H1 (cell line): ENCODE results near the gene PPP1R12C. TPM values are rescaled to one million over a fixed set of nuclear protein-coding genes. Genes with fewer than 3 reads are reported as not detected.
A peak's percentile ranks its signal among the peaks of the same experiment; 100 is the strongest.

Experiments used
- CTCF ChIA-PET: fragments of 300-600 bp; sonication (Branson Sonifier 250); formaldehyde crosslinking; loops from one replicate; lab custom pipeline; 2021; ENCODE audit not compliant: partially characterized antibody; lab: Charles Lee
- POLR2A ChIA-PET: fragments of 300-600 bp; sonication (Branson Sonifier 250); formaldehyde crosslinking; loops from one replicate; lab custom pipeline; 2021; ENCODE audit warnings: inconsistent platforms; ENCODE audit not compliant: partially characterized antibody; lab: Charles Lee
- DNase-seq, 2 experiments: peaks; one replicate each; pipeline versions ENCODE4 v3.0.0 to v3.0.0-alpha.2; 2010 to 2022; ENCODE audit warnings: low spot score in 2 of 2, low read depth in 1 of 2, mixed read lengths in 1 of 2
- FAIRE-seq: peaks from 2 replicates; lab custom pipeline; 2011; peaks lifted over from hg19 to GRCh38; lab: Jason Lieb, UNC
- H2AFZ ChIP-seq: 2 replicates; pipeline ENCODE4 v1.8.1; 2012; ENCODE audit warnings: low read length, inconsistent platforms
- H2AK5ac ChIP-seq: 2 replicates; pipeline ENCODE4 v1.6.1; 2013; ENCODE audit warnings: low read depth, low read length
- H2BK120ac ChIP-seq: replicated peaks from 2 replicates; pipeline ENCODE3; 2013; ENCODE audit warnings: low read depth, low read length, inconsistent platforms
- H2BK12ac ChIP-seq: 2 replicates; pipeline ENCODE4 v1.6.1; 2013; ENCODE audit warnings: low read depth, low read length
- H2BK15ac ChIP-seq: 2 replicates; pipeline ENCODE4 v1.6.1; 2013; ENCODE audit warnings: low read length
- H2BK20ac ChIP-seq: 2 replicates; pipeline ENCODE4 v1.6.1; 2013; ENCODE audit warnings: low read length
- H2BK5ac ChIP-seq: 2 replicates; pipeline ENCODE4 v1.6.1; 2013; ENCODE audit warnings: low read depth, low read length
- H3K14ac ChIP-seq: 2 replicates; pipeline ENCODE4 v1.6.1; 2013; ENCODE audit warnings: inconsistent platforms; ENCODE audit not compliant: insufficient read length
- H3K18ac ChIP-seq: 2 replicates; pipeline ENCODE4 v1.6.1; 2013; ENCODE audit warnings: low read length; ENCODE audit errors: extremely low read depth
- H3K23ac ChIP-seq: 2 replicates; pipeline ENCODE4 v1.6.1; 2013; ENCODE audit warnings: inconsistent platforms; ENCODE audit not compliant: insufficient read length
- H3K23me2 ChIP-seq: 2 replicates; pipeline ENCODE4 v1.6.1; 2013; ENCODE audit warnings: low read depth, low read length
- H3K27ac ChIP-seq: 2 replicates; pipeline ENCODE4 v1.6.1; 2011; ENCODE audit warnings: low read depth, low read length, inconsistent platforms
- H3K27me3 ChIP-seq, 4 experiments: replicated peaks in 1 of 4; 1 replicate in 1 of 4; 2 replicates in 3 of 4; pipeline versions ENCODE4 v1.6.1 to v1.8.1; 2011 to 2013; ENCODE audit warnings: low read length in 3 of 4, mild to moderate bottlenecking in 3 of 4, inconsistent platforms in 2 of 4, mixed read lengths in 2 of 4, moderate library complexity in 1 of 4; ENCODE audit not compliant: control insufficient read depth in 3 of 4, insufficient read depth in 3 of 4; ENCODE audit errors: extremely low read depth in 1 of 4
- H3K36me3 ChIP-seq, 4 experiments: 2 replicates each; pipeline versions ENCODE4 v1.6.1 to v1.8.1; 2011 to 2013; ENCODE audit warnings: mild to moderate bottlenecking in 4 of 4, low read length in 3 of 4, moderate library complexity in 2 of 4, control low read depth in 1 of 4, inconsistent platforms in 1 of 4; ENCODE audit not compliant: insufficient read depth in 4 of 4, control insufficient read depth in 2 of 4
- H3K4ac ChIP-seq: replicated peaks from 2 replicates; pipeline ENCODE3; 2013; ENCODE audit warnings: low read length, low read depth, mixed read lengths, inconsistent platforms; ENCODE audit not compliant: insufficient read length
- H3K4me1 ChIP-seq, 4 experiments: replicated peaks in 1 of 4; 1 replicate in 1 of 4; 2 replicates in 3 of 4; pipeline versions ENCODE4 v1.6.1 to v1.8.1; 2011 to 2013; ENCODE audit warnings: low read length in 3 of 4, inconsistent platforms in 2 of 4, mixed read lengths in 1 of 4; ENCODE audit not compliant: insufficient read depth in 4 of 4, control insufficient read depth in 3 of 4
- H3K4me2 ChIP-seq, 2 experiments: 2 replicates each; pipeline versions ENCODE4 v1.6.1 to v1.8.1; 2011 to 2013; ENCODE audit warnings: low read depth in 2 of 2, low read length in 2 of 2, control low read depth in 1 of 2, inconsistent platforms in 1 of 2, mild to moderate bottlenecking in 1 of 2; ENCODE audit not compliant: insufficient read depth in 1 of 2
- H3K4me3 ChIP-seq, 4 experiments: fragments of 200-600, 300-600 bp in 1 of 4; sonication (generic), shearing (Covaris generic), sonication (Bioruptor Twin) in 1 of 4; 2 replicates each; pipeline versions ENCODE4 v1.5.1 to v1.8.1; 2011 to 2016; ENCODE audit warnings: low read length in 4 of 4, low read depth in 3 of 4, control low read depth in 2 of 4, inconsistent platforms in 2 of 4, mild to moderate bottlenecking in 2 of 4, mixed read lengths in 1 of 4, moderate library complexity in 1 of 4; ENCODE audit not compliant: insufficient read depth in 2 of 4; ENCODE audit errors: extremely low read depth in 1 of 4
- H3K56ac ChIP-seq: replicated peaks from 2 replicates; pipeline ENCODE3; 2013; ENCODE audit warnings: low read depth, mild to moderate bottlenecking, mixed read lengths, low read length, inconsistent platforms; ENCODE audit not compliant: insufficient read length
- H3K79me1 ChIP-seq: 2 replicates; pipeline ENCODE4 v1.6.1; 2013; ENCODE audit warnings: low read depth, low read length, control low read depth
- H3K79me2 ChIP-seq, 2 experiments: 2 replicates each; pipeline versions ENCODE4 v1.6.1 to v1.8.1; 2012 to 2013; ENCODE audit warnings: low read length in 2 of 2, mild to moderate bottlenecking in 2 of 2, inconsistent platforms in 1 of 2; ENCODE audit not compliant: insufficient read depth in 2 of 2, control insufficient read depth in 1 of 2
- H3K9ac ChIP-seq, 4 experiments: replicated peaks in 1 of 4; 1 replicate in 1 of 4; 2 replicates in 3 of 4; pipeline versions ENCODE4 v1.6.1 to v1.8.1; 2011 to 2013; ENCODE audit warnings: low read depth in 3 of 4, low read length in 3 of 4, control low read depth in 2 of 4, mild to moderate bottlenecking in 2 of 4, moderate library complexity in 2 of 4, inconsistent platforms in 1 of 4; ENCODE audit errors: extremely low read depth in 1 of 4
- H3K9me3 ChIP-seq, 2 experiments: 2 replicates each; pipeline versions ENCODE4 v1.6.1 to v1.8.1; 2012 to 2013; ENCODE audit warnings: mild to moderate bottlenecking in 2 of 2, moderate library complexity in 2 of 2, control low read depth in 1 of 2, inconsistent platforms in 1 of 2, low read depth in 1 of 2, low read length in 1 of 2, mixed read lengths in 1 of 2; ENCODE audit not compliant: insufficient read depth in 2 of 2
- H4K20me1 ChIP-seq, 2 experiments: replicated peaks in 1 of 2; 2 replicates each; pipeline versions ENCODE3 to v1.8.1; 2011 to 2013; ENCODE audit warnings: inconsistent platforms in 2 of 2, low read length in 2 of 2, mild to moderate bottlenecking in 1 of 2; ENCODE audit not compliant: insufficient read depth in 2 of 2, control insufficient read depth in 1 of 2
- H4K5ac ChIP-seq: 2 replicates; pipeline ENCODE4 v1.6.1; 2013; ENCODE audit warnings: low read length, low read depth, mixed read lengths, inconsistent platforms; ENCODE audit not compliant: insufficient read length
- H4K8ac ChIP-seq: 2 replicates; pipeline ENCODE4 v1.8.0; 2013; ENCODE audit warnings: mild to moderate bottlenecking, moderate library complexity, low read length, inconsistent platforms; ENCODE audit not compliant: insufficient read depth; ENCODE audit errors: extremely low read depth
- H4K91ac ChIP-seq: replicated peaks from 2 replicates; pipeline ENCODE3; 2013; ENCODE audit warnings: low read length, mixed read lengths, inconsistent platforms; ENCODE audit not compliant: insufficient read length
- CREB1 ChIP-seq: IDR thresholded peaks from 2 replicates; pipeline ENCODE4 v1.6.1; 2012; ENCODE audit warnings: inconsistent platforms
- CTCF ChIP-seq, 3 experiments: IDR thresholded peaks; 1 replicate in 2 of 3; 2 replicates in 1 of 3; pipeline versions ENCODE4 v1.5.1 to v1.6.1; 2011; ENCODE audit warnings: low read length in 3 of 3, mild to moderate bottlenecking in 3 of 3, inconsistent platforms in 2 of 3, low read depth in 1 of 3, moderate library complexity in 1 of 3; ENCODE audit not compliant: insufficient read depth in 1 of 3; ENCODE audit errors: control extremely low read depth in 1 of 3
- NANOG ChIP-seq: IDR thresholded peaks from 2 replicates; pipeline ENCODE4 v1.6.1; 2011; ENCODE audit warnings: low read length, low read depth, mild to moderate bottlenecking, inconsistent platforms; ENCODE audit not compliant: insufficient read depth, poor library complexity, severe bottlenecking
- PHF8 ChIP-seq: fragments of 200-600 bp; sonication (generic); conservative IDR thresholded peaks from 2 replicates; pipeline ENCODE4 v1.7.1; 2012; ENCODE audit warnings: low read depth, mild to moderate bottlenecking, inconsistent platforms, low read length, moderate library complexity
- RAD21 ChIP-seq, 2 experiments: IDR thresholded peaks in 1 of 2; conservative IDR thresholded peaks in 1 of 2; 2 replicates each; pipeline ENCODE4 v1.6.1; 2011; ENCODE audit warnings: low read depth in 2 of 2, low read length in 2 of 2, improper control_type of control experiment in 1 of 2, inconsistent platforms in 1 of 2, mild to moderate bottlenecking in 1 of 2, moderate library complexity in 1 of 2
- TCF12 ChIP-seq: IDR thresholded peaks from 2 replicates; pipeline ENCODE4 v1.6.1; 2011; ENCODE audit warnings: low read depth, mild to moderate bottlenecking, low read length
- WGBS, 2 experiments: shearing (Covaris generic) in 1 of 2; methylation state at CpG; one replicate each; pipeline versions ENCODE4 v1.1.6 to v1.1.7; 2013 to 2015; ENCODE audit warnings: low lambda C conversion rate in 2 of 2, mixed read lengths in 2 of 2, inconsistent platforms in 1 of 2, low coverage in 1 of 2, missing lambda C conversion rate in 1 of 2; ENCODE audit not compliant: insufficient replicate concordance in 2 of 2, insufficient coverage in 1 of 2, insufficient read length in 1 of 2; ENCODE audit errors: extremely low coverage in 1 of 2, missing lambda C conversion rate in 1 of 2; 5-methylcytosine and 5-hydroxymethylcytosine counted together
- polyA plus RNA-seq, 7 experiments: library from polyadenylated mRNA; depleted of rRNA in 3 of 7; stranded (reverse) in 5 of 7; unstranded in 2 of 7; fragments of >200 nt in 5 of 7; fragments of 200-250 nt in 2 of 7; gene quantifications; 1 replicate in 5 of 7; 2 replicates in 1 of 7; 4 replicates in 1 of 7; pipeline versions ENCODE4 v1.2.1 to v1.2.3, GENCODE V29; 2011 to 2013; ENCODE audit warnings: missing spikeins in 2 of 7, mixed read lengths in 2 of 7
- total RNA-seq: library from RNA; stranded (reverse); fragmentation: NEBNext Ultra II Directional; extraction: Animal tissue kit (Norgen Biotek cat#: 25700); gene quantifications from 2 replicates; pipeline ENCODE4 v1.2.1, GENCODE V29; 2021

The PPP1R12C gene
- total and polyA plus RNA-seq, 2 of the 8 experiments (the other 6 are each of a cell fraction or from before 2014, with no cell fraction given), result 31.7 to 71.5 TPM

- no peak overlapping the region for H3K4ac ChIP-seq
- FAIRE-seq, result no peak
- H3K14ac ChIP-seq, result no peak overlapping the region
- CTCF ChIA-PET, result interaction anchor here (0.7 to 2.5 kb wide), 8 partner anchors 8 to 1320 kb away, joined by 3 to 10 read pairs (median 3); no protein-coding TSS in a partner anchor
- no peak overlapping the region for H2AK5ac ChIP-seq
- no peak overlapping the region for H3K27ac ChIP-seq
- TF ChIP-seq NANOG, result no peak
- no peak for TF ChIP-seq PHF8
- TF ChIP-seq TCF12, result no peak
- TF ChIP-seq CTCF (IDR thresholded peaks at IDR 0.05; ENCODE audit: control extremely low read depth in 1 of 3, insufficient read depth in 1 of 3, low read depth in 1 of 3, low read length in 3 of 3), result peak in 1 of 3 experiments; percentile 37; a peak in 2 of 4 replicates
- TF ChIP-seq RAD21 (IDR thresholded peaks at IDR 0.05 in 1 of 2, conservative IDR thresholded peaks at IDR 0.05 in 1 of 2; ENCODE audit: low read depth in 2 of 2, low read length in 2 of 2), result peak; percentile 31 to 51; a peak in 2 of 4 replicates
- no peak for TF ChIP-seq CREB1
- H2BK5ac ChIP-seq, result no peak overlapping the region
- H3K9ac ChIP-seq, result no peak overlapping the region
- H3K79me2 ChIP-seq, result no peaks in the 10 kb centered on the region
- H4K5ac ChIP-seq, result no peak overlapping the region
- H3K36me3 ChIP-seq, result peaks cover 10 to 57% (median 31%) of the 10 kb centered on the region in 4 experiments
- no peaks in the 10 kb centered on the region; the same call in 1 of the 2 replicates for H3K23me2 ChIP-seq
- peaks cover 2% of the 10 kb centered on the region; the same call in 1 of the 2 replicates for H3K79me1 ChIP-seq
- no peak overlapping the region for H2AFZ ChIP-seq
- no peaks in the 10 kb centered on the region; a peak in 1 of 7 replicates for H3K27me3 ChIP-seq
- H3K4me1 ChIP-seq, result no peaks in the 10 kb centered on the region; a peak in 1 of 7 replicates
- H2BK15ac ChIP-seq, result no peak overlapping the region
- H2BK20ac ChIP-seq, result no peak overlapping the region
- no peak overlapping the region for H3K56ac ChIP-seq
- no peak overlapping the region for H3K4me2 ChIP-seq
- no peak overlapping the region for H2BK120ac ChIP-seq
- H4K20me1 ChIP-seq, result peaks cover 9 to 10% of the 10 kb centered on the region in 2 experiments
- H4K8ac ChIP-seq, result peak overlapping the region; percentile 80
- H3K18ac ChIP-seq, result no peak overlapping the region
- H4K91ac ChIP-seq, result no peak overlapping the region
- no peak overlapping the region for H3K4me3 ChIP-seq
- no peaks in the 10 kb centered on the region for H3K9me3 ChIP-seq
- POLR2A ChIA-PET, result interaction anchor here (1.2 to 1.4 kb wide), 3 partner anchors 9 to 63 kb away, joined by 3 to 6 read pairs (median 5); no protein-coding TSS in a partner anchor
- no peak for DNase-seq
- no peak overlapping the region for H2BK12ac ChIP-seq
- no peak overlapping the region for H3K23ac ChIP-seq
- WGBS, 2 experiments, result 91% methylated on average over 29 of the region's 30 CpGs; no CpG with 5 or more reads in 1 of the 2 experiments
Observed at GRCh38 chr19:55044771-55045716, 72.4 kb downstream of the PPP1R12C start.
